ENCODE results near the gene SVOP. TPM values are rescaled to one million over a fixed set of nuclear protein-coding genes. Genes with fewer than 3 reads are reported as not detected.

SVOP gene
- total and polyA plus RNA-seq, 7 donors: 0.04 to 0.45 (median 0.08) TPM; not detected in 2

- no peaks in the 10 kb centered on the region for H3K36me3 ChIP-seq (ENCODE audit: insufficient read depth in 1 of 2, low read depth in 1 of 2)
- peaks cover 5% of the 10 kb centered on the region for H3K9me3 ChIP-seq
- ATAC-seq (no peak), DNase-seq (no peak)
- H3K27ac ChIP-seq: no peak overlapping the region
- intact Hi-C loops (cut with DNase I): no loop called here
- 83 to 90% (median 84%) methylated on average over 3 of the region's 3 CpGs for WGBS, 3 donors
- no peak for TF ChIP-seq CTCF (IDR thresholded peaks at IDR 0.05)
- peaks cover 3% of the 10 kb centered on the region for H3K4me1 ChIP-seq
- H3K27me3 ChIP-seq (ENCODE audit: insufficient read depth in 3 of 3, low read length in 2 of 3): no peaks in the 10 kb centered on the region
- no peak overlapping the region for H3K4me3 ChIP-seq
These were observed 98.0 kb downstream of the SVOP start for GRCh38 chr12:108922918-108923317.

- intact Hi-C loops (cut with DNase I): no loop called here
- H3K36me3 ChIP-seq (ENCODE audit: insufficient read depth in 1 of 2, low read depth in 1 of 2): no peaks in the 10 kb centered on the region
- TF ChIP-seq CTCF (IDR thresholded peaks at IDR 0.05): no peak
- no peak overlapping the region for H3K4me3 ChIP-seq
- 43 to 57% (median 47%) methylated on average over 3 of the region's 3 CpGs for WGBS, 3 donors
- no peak for DNase-seq
- ATAC-seq: no peak
- H3K9me3 ChIP-seq: peaks cover 5% of the 10 kb centered on the region
- no peaks in the 10 kb centered on the region for H3K27me3 ChIP-seq (ENCODE audit: insufficient read depth in 3 of 3, low read length in 2 of 3)
- peaks cover 3% of the 10 kb centered on the region for H3K4me1 ChIP-seq
- H3K27ac ChIP-seq: no peak overlapping the region
These were observed 98.9 kb downstream of the SVOP start for GRCh38 chr12:108921946-108922345.

- ATAC-seq: no peak
- H3K36me3 ChIP-seq (ENCODE audit: insufficient read depth in 1 of 2, low read depth in 1 of 2): no peaks in the 10 kb centered on the region
- peaks cover 5% of the 10 kb centered on the region for H3K9me3 ChIP-seq
- no peak for DNase-seq
- H3K4me1 ChIP-seq: peaks cover 3% of the 10 kb centered on the region
- intact Hi-C loops (cut with DNase I): no loop called here
- WGBS, 3 donors: 76 to 95% (median 81%) methylated on average over 3 of the region's 3 CpGs
- no peak for TF ChIP-seq CTCF (IDR thresholded peaks at IDR 0.05)
- H3K27me3 ChIP-seq (ENCODE audit: insufficient read depth in 3 of 3, low read length in 2 of 3): no peaks in the 10 kb centered on the region
- no peak overlapping the region for H3K4me3 ChIP-seq
- no peak overlapping the region for H3K27ac ChIP-seq
These were observed 101.8 kb downstream of the SVOP start for GRCh38 chr12:108918960-108919642.

GRCh38 chr12:108918206-108918605 lies 102.7 kb downstream of the SVOP start:
- ATAC-seq (peak in 1 of 4 donors; percentile 73), DNase-seq (no peak)
- intact Hi-C loops (cut with DNase I): no loop called here
- Histone ChIP-seq H3K27me3 (ENCODE audit: insufficient read depth in 3 of 3, low read length in 2 of 3) (no peaks in the 10 kb centered on the region), H3K9me3 (peaks cover 5% of the 10 kb centered on the region), H3K36me3 (ENCODE audit: insufficient read depth in 1 of 2, low read depth in 1 of 2) (no peaks in the 10 kb centered on the region), H3K27ac (no peak overlapping the region), H3K4me3 (no peak overlapping the region), H3K4me1 (peaks cover 3% of the 10 kb centered on the region)
- TF ChIP-seq CTCF (IDR thresholded peaks at IDR 0.05): no peak
- WGBS, 3 donors: 30 to 43% (median 31%) methylated on average over 2 of the region's 2 CpGs

GRCh38 chr12:108916336-108916735 lies 104.5 kb downstream of the SVOP start:
- no peak for DNase-seq
- TF ChIP-seq CTCF (IDR thresholded peaks at IDR 0.05): no peak
- ATAC-seq: no peak
- H3K4me1 ChIP-seq: peaks cover 3% of the 10 kb centered on the region
- no peaks in the 10 kb centered on the region for H3K36me3 ChIP-seq (ENCODE audit: insufficient read depth in 1 of 2, low read depth in 1 of 2)
- H3K27me3 ChIP-seq (ENCODE audit: insufficient read depth in 3 of 3, low read length in 2 of 3): no peaks in the 10 kb centered on the region
- WGBS, 3 donors: 40 to 52% (median 51%) methylated on average over 5 of the region's 5 CpGs
- H3K9me3 ChIP-seq: peaks cover 5% of the 10 kb centered on the region
- intact Hi-C loops (cut with DNase I): no loop called here
- H3K27ac ChIP-seq: no peak overlapping the region
- H3K4me3 ChIP-seq: no peak overlapping the region

All from psoas muscle (tissue), 8 donors.